ENCODE measurements around the gene SAMD4B. TPM values are rescaled to one million over a fixed set of nuclear protein-coding genes. Genes with fewer than 3 reads are reported as not detected.

The SAMD4B gene
- total RNA-seq, 1 experiment from 2014 or later = 164 TPM

- 0 out of 2 replicates have a peak, but pooled peaks have one; percentile 33 for TF ChIP-seq ZNF532 (CRISPR knock-in tag; IDR thresholded peaks at IDR 0.05; ENCODE audit: borderline replicate concordance)
- 0 out of 2 replicates have a peak, but pooled peaks have one; percentile 20 for TF ChIP-seq ATF3 (CRISPR knock-in tag; conservative IDR thresholded peaks at IDR 0.05)
- no peak for TF ChIP-seq NFE2L1 (CRISPR knock-in tag; IDR thresholded peaks at IDR 0.05)
- TF ChIP-seq TP53 (CRISPR knock-in tag; IDR thresholded peaks at IDR 0.05) = no peak
- TF ChIP-seq ZNF425 (CRISPR knock-in tag; conservative IDR thresholded peaks at IDR 0.05) = peak; percentile 51; the same call in 1 of the 2 replicates
- peak; percentile 9; the same call in 1 of the 2 replicates for TF ChIP-seq PRRX2 (CRISPR knock-in tag; IDR thresholded peaks at IDR 0.05)
- TF ChIP-seq MYBL2 (CRISPR knock-in tag; IDR thresholded peaks at IDR 0.05) = no peak
Observed at GRCh38 chr19:39430675-39431593, 88.7 kb downstream of the SAMD4B start (continued).

- Mint-ChIP-seq H3K9me3 (no peaks in the 10 kb centered on the region), H3K27ac (no peak overlapping the region; the same call in 1 of the 2 replicates), H3K27me3 (ENCODE audit: low read depth) (no peaks in the 10 kb centered on the region), H3K36me3 (peaks cover 34% of the 10 kb centered on the region), H3K4me1 (peaks cover 57% of the 10 kb centered on the region), H3K4me3 (no peak overlapping the region)
- DNase-seq (ENCODE audit: low spot score) = no peak
- POLR2A ChIA-PET = interaction anchor here (1.0 to 1.3 kb wide), 2 partner anchors 30 to 31 kb away, joined by 3 read pairs; no protein-coding TSS in a partner anchor
- ATAC-seq = no peak
- CTCF ChIA-PET = no interaction called here
- TF ChIP-seq ZNF219 (CRISPR knock-in tag; IDR thresholded peaks at IDR 0.05; ENCODE audit: borderline replicate concordance) (no peak), ZNF138 (CRISPR knock-in tag; conservative IDR thresholded peaks at IDR 0.05) (no peak), HMGA2 (CRISPR knock-in tag; IDR thresholded peaks at IDR 0.05) (no peak), ZNF532 (CRISPR knock-in tag; IDR thresholded peaks at IDR 0.05; ENCODE audit: borderline replicate concordance) (peak; percentile 60; the same call in 1 of the 2 replicates), ZNF281 (CRISPR knock-in tag; IDR thresholded peaks at IDR 0.05) (no peak), ELF4 (CRISPR knock-in tag; IDR thresholded peaks at IDR 0.05; ENCODE audit: low read depth) (no peak), ERG (CRISPR knock-in tag; IDR thresholded peaks at IDR 0.05) (peak; percentile 76; the same call in 1 of the 2 replicates), ESRRA (CRISPR knock-in tag; IDR thresholded peaks at IDR 0.05; ENCODE audit: borderline replicate concordance) (no peak)
Observed at GRCh38 chr19:39432677-39433025, 90.4 kb downstream of the SAMD4B start.

Measured in WTC11 (cell line).